GM23338 (cell line): ENCODE results near the gene ZCWPW2. TPM values are rescaled to one million over a fixed set of nuclear protein-coding genes. Genes with fewer than 3 reads are reported as not detected.

Experiments
- ATAC-seq: fragments of 200-7000 bp; cut with Tn5 transposase; 3 replicates; pipeline ENCODE4 v1.9.1; 2020
- DNase-seq: peaks from one replicate; pipeline ENCODE4 v3.0.0-alpha.2; 2015; ENCODE audit warnings: low spot score
- H2AFZ ChIP-seq: fragments of 200-600 bp; sonication (generic); 2 replicates; pipeline ENCODE4 v1.8.0; 2016; ENCODE audit warnings: antibody characterized with exemption, mild to moderate bottlenecking, moderate library complexity
- H3F3A ChIP-seq: fragments of 200-600 bp; sonication (generic); replicated peaks from 2 replicates; pipeline ENCODE4 v1.8.0; 2017; ENCODE audit warnings: antibody characterized with exemption, mixed run types, low read depth
- H3K27ac ChIP-seq: fragments of 200-600 bp; sonication (generic); 2 replicates; pipeline ENCODE4 v1.6.1; 2016; ENCODE audit warnings: low read depth
- H3K27me3 ChIP-seq: fragments of 200-600 bp; sonication (generic); 2 replicates; pipeline ENCODE4 v1.8.0; 2016; ENCODE audit warnings: mild to moderate bottlenecking, mixed run types, moderate library complexity; ENCODE audit not compliant: insufficient read depth
- H3K36me3 ChIP-seq: fragments of 200-600 bp; sonication (generic); 2 replicates; pipeline ENCODE4 v1.8.0; 2016; ENCODE audit warnings: mild to moderate bottlenecking; ENCODE audit not compliant: insufficient read depth
- H3K4me1 ChIP-seq: fragments of 200-600 bp; sonication (generic); 2 replicates; pipeline ENCODE4 v1.8.0; 2016; ENCODE audit warnings: mild to moderate bottlenecking, moderate library complexity; ENCODE audit not compliant: insufficient read depth
- H3K4me2 ChIP-seq: fragments of 200-600 bp; sonication (generic); 2 replicates; pipeline ENCODE4 v1.7.1; 2017; ENCODE audit warnings: mixed run types
- H3K4me3 ChIP-seq: fragments of 200-600 bp; sonication (generic); 2 replicates; pipeline ENCODE4 v1.6.1; 2016; ENCODE audit warnings: mixed run types
- H3K79me2 ChIP-seq: fragments of 200-600 bp; sonication (generic); replicated peaks from 2 replicates; pipeline ENCODE4 v1.8.0; 2017; ENCODE audit warnings: mild to moderate bottlenecking; ENCODE audit not compliant: insufficient read depth
- H3K9me2 ChIP-seq: fragments of 200-600 bp; sonication (generic); 2 replicates; pipeline ENCODE4 v1.8.0; 2017; ENCODE audit not compliant: insufficient read depth
- H4K20me1 ChIP-seq: fragments of 200-600 bp; sonication (generic); replicated peaks from 2 replicates; pipeline ENCODE4 v1.8.0; 2017; ENCODE audit warnings: mild to moderate bottlenecking; ENCODE audit not compliant: insufficient read depth
- H3K27ac Mint-ChIP-seq: 2 replicates; pipeline ENCODE4 v1.8.0; 2020; ENCODE audit warnings: inconsistent platforms, mild to moderate bottlenecking, moderate library complexity, mixed read lengths
- H3K27me3 Mint-ChIP-seq: 3 replicates; pipeline ENCODE4 v1.8.0; 2022; ENCODE audit warnings: low read depth, mild to moderate bottlenecking, moderate library complexity, mixed read lengths, inconsistent platforms; ENCODE audit not compliant: insufficient read depth, poor library complexity
- H3K36me3 Mint-ChIP-seq: 3 replicates; pipeline ENCODE4 v1.8.0; 2021; ENCODE audit warnings: low read depth, mild to moderate bottlenecking, inconsistent platforms, moderate library complexity, mixed read lengths
- H3K4me1 Mint-ChIP-seq: 3 replicates; pipeline ENCODE4 v1.8.0; 2020; ENCODE audit warnings: mild to moderate bottlenecking, inconsistent platforms, mixed read lengths
- H3K4me3 Mint-ChIP-seq: 3 replicates; pipeline ENCODE4 v1.8.0; 2021; ENCODE audit warnings: moderate library complexity, mild to moderate bottlenecking, inconsistent platforms, mixed read lengths
- H3K9me3 Mint-ChIP-seq: 3 replicates; pipeline ENCODE4 v1.8.0; 2020; ENCODE audit warnings: moderate library complexity, mild to moderate bottlenecking, inconsistent platforms, mixed read lengths
- CTCF ChIP-seq, 2 experiments: fragments of 200-600 bp in 1 of 2; sonication (generic) in 1 of 2; conservative IDR thresholded peaks; 2 replicates each; pipeline versions ENCODE4 v1.5.1 to v1.6.1; 2016 to 2017; ENCODE audit warnings: antibody characterized with exemption in 2 of 2, low read depth in 2 of 2, mild to moderate bottlenecking in 2 of 2, moderate library complexity in 1 of 2
- ETS1 ChIP-seq: IDR thresholded peaks from 2 replicates; pipeline ENCODE4 v1.6.1; 2016; ENCODE audit warnings: antibody characterized with exemption
- EZH2 ChIP-seq: fragments of 200-600 bp; sonication (generic); IDR thresholded peaks from one replicate; pipeline ENCODE4 v1.8.0; 2017; ENCODE audit warnings: antibody characterized with exemption, mild to moderate bottlenecking, low read depth; ENCODE audit not compliant: unreplicated experiment
- EZH2phosphoT487 ChIP-seq: fragments of 200-600 bp; sonication (generic); IDR thresholded peaks from one replicate; pipeline ENCODE4 v1.8.1; 2018; ENCODE audit warnings: antibody characterized with exemption; ENCODE audit not compliant: unreplicated experiment
- JUNB ChIP-seq: IDR thresholded peaks from one replicate; pipeline ENCODE4 v1.6.1; 2016; ENCODE audit warnings: antibody characterized with exemption; ENCODE audit not compliant: unreplicated experiment
- NANOG ChIP-seq: IDR thresholded peaks from 2 replicates; pipeline ENCODE4 v1.6.1; 2016; ENCODE audit warnings: antibody characterized with exemption, borderline replicate concordance
- REST ChIP-seq: IDR thresholded peaks from one replicate; pipeline ENCODE4 v1.6.1; 2018; ENCODE audit warnings: antibody characterized with exemption; ENCODE audit not compliant: unreplicated experiment
- STAT1 ChIP-seq: IDR thresholded peaks from one replicate; pipeline ENCODE4 v1.6.1; 2016; ENCODE audit warnings: antibody characterized with exemption; ENCODE audit not compliant: unreplicated experiment
- ZNF114 ChIP-seq: fragments of 250-450 bp; sonication (Bioruptor Pico); IDR thresholded peaks from 2 replicates; pipeline ENCODE4 v1.5.0; 2020; ENCODE audit warnings: mild to moderate bottlenecking, moderate library complexity
- ZNF331 ChIP-seq: fragments of 250-450 bp; sonication (Bioruptor Pico); IDR thresholded peaks from 2 replicates; pipeline ENCODE4 v1.5.0; 2020; ENCODE audit warnings: low read depth, mild to moderate bottlenecking, moderate library complexity
- ZNF462 ChIP-seq: fragments of 250-450 bp; sonication (Bioruptor Pico); IDR thresholded peaks from 2 replicates; pipeline ENCODE4 v1.5.0; 2020; ENCODE audit warnings: mild to moderate bottlenecking, moderate library complexity
- polyA plus RNA-seq: library from polyadenylated mRNA; unstranded; fragments of >200 nt; fragmentation: Nextera tagmentation; extraction: Ambion mirVana; gene quantifications from 2 replicates; pipeline ENCODE4 v1.2.1, GENCODE V29; 2016
- total RNA-seq: library from RNA; depleted of rRNA; stranded (reverse); fragments of >200 nt; shearing (Covaris generic); gene quantifications from 2 replicates; pipeline ENCODE4 v1.2.3, GENCODE V29; 2014

Gene ZCWPW2
- total and polyA plus RNA-seq, 2 experiments from 2014 or later: 0.55 TPM; not detected in 1

- ATAC-seq (no peak), DNase-seq (no peak)
- no peaks in the 10 kb centered on the region; the same call in 2 of the 3 replicates for H3K36me3 Mint-ChIP-seq
- no peaks in the 10 kb centered on the region for H3K27me3 ChIP-seq
- H3K4me3 ChIP-seq: no peak overlapping the region
- H4K20me1 ChIP-seq: no peaks in the 10 kb centered on the region
- no peaks in the 10 kb centered on the region for H3K4me1 ChIP-seq
- H3F3A ChIP-seq: no peaks in the 10 kb centered on the region
- TF ChIP-seq NANOG (no peak), REST (no peak), ZNF462 (no peak), ETS1 (no peak), ZNF114 (no peak), CTCF (conservative IDR thresholded peaks at IDR 0.05; ENCODE audit: low read depth in 2 of 2) (no peak), EZH2phosphoT487 (no peak), STAT1 (no peak), ZNF331 (no peak), JUNB (no peak), EZH2 (no peak)
- H3K4me3 Mint-ChIP-seq: no peak overlapping the region
- no peaks in the 10 kb centered on the region for H3K79me2 ChIP-seq
- H3K27me3 Mint-ChIP-seq: no peaks in the 10 kb centered on the region
- no peaks in the 10 kb centered on the region for H3K9me2 ChIP-seq
- no peak overlapping the region for H3K4me2 ChIP-seq
- H3K36me3 ChIP-seq: no peaks in the 10 kb centered on the region
- no peak overlapping the region for H2AFZ ChIP-seq
- peaks cover 18% of the 10 kb centered on the region for H3K9me3 Mint-ChIP-seq
- H3K27ac ChIP-seq: no peak overlapping the region
- H3K27ac Mint-ChIP-seq: no peak overlapping the region
- H3K4me1 Mint-ChIP-seq: no peaks in the 10 kb centered on the region
Measured at GRCh38 chr3:28406241-28406640, 57.7 kb downstream of the ZCWPW2 start.
